Breast epithelium (tissue), 3 donors: ENCODE measurements around the gene TBC1D1.

Experiments used
- POLR2A ChIP-seq: fragments of 450-650 bp; IDR thresholded peaks from one replicate; pipeline ENCODE4 v1.6.1; 2016; ENCODE audit warnings: antibody characterized with exemption, mild to moderate bottlenecking, moderate library complexity
- POLR2AphosphoS5 ChIP-seq, 3 donors: sonication (generic); formaldehyde crosslinking; IDR thresholded peaks; one replicate each; pipeline ENCODE4 v1.6.1; 2017; ENCODE audit warnings: antibody characterized with exemption in 3 of 3
- TF ChIP-seq, protein P1 (sequence below), 3 donors: fragments of 450-650 bp; IDR thresholded peaks; one replicate each; pipeline ENCODE4 v1.5.1; 2016 to 2017; ENCODE audit warnings: antibody characterized with exemption in 3 of 3, mild to moderate bottlenecking in 3 of 3, moderate library complexity in 3 of 3

DNA sequence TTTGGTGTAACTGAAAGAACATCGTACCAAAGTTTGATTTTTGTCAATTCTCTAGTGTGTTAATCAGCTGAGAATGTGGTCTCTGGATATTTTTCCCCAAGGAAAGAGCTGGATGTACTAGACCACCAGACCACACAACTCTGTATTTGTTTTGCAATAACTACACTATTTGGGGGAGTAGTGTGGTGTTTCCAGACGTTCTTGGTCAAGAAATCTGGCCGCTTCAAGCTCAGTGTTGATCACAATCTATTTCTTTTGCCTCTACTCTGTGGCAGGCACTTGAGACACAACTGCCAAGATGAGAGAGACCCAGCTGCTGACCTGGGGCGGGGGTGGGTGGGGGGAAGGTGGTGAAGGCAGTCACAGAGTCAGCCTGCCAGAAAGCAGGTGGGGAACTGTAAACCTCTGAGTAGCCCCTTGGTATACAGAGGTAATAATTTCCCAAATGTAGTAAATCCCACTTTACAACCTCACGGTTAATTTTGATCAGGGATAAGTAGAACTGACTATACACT, 99.9 kb downstream of the TBC1D1 start:
- TF ChIP-seq, protein P1, sequence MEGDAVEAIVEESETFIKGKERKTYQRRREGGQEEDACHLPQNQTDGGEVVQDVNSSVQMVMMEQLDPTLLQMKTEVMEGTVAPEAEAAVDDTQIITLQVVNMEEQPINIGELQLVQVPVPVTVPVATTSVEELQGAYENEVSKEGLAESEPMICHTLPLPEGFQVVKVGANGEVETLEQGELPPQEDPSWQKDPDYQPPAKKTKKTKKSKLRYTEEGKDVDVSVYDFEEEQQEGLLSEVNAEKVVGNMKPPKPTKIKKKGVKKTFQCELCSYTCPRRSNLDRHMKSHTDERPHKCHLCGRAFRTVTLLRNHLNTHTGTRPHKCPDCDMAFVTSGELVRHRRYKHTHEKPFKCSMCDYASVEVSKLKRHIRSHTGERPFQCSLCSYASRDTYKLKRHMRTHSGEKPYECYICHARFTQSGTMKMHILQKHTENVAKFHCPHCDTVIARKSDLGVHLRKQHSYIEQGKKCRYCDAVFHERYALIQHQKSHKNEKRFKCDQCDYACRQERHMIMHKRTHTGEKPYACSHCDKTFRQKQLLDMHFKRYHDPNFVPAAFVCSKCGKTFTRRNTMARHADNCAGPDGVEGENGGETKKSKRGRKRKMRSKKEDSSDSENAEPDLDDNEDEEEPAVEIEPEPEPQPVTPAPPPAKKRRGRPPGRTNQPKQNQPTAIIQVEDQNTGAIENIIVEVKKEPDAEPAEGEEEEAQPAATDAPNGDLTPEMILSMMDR (IDR thresholded peaks at IDR 0.05) = no peak
- no peak for TF ChIP-seq POLR2A
- no peak for TF ChIP-seq POLR2AphosphoS5 (IDR thresholded peaks at IDR 0.05)
